ENCODE data around the gene SPON2.

DNA sequence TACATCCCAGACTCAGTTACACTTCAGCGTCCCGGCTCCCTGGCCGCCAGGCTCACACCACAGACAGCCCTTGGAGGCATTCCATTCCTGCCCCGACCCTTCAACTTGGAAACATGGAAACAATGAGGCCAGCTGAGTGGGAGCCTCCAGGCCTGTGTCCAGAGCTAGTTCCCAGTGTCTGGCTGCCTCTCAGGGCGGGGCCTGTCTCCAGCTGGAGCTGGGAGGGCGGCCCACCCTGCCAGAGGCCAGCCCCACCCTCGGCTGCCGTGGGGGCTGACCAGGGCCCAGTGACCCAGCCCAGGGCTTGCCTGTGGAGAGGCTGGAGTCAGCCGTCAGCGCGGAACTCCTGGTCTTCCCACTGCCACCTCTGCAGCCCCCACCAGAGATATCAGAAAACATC lies 37.4 kb upstream of the SPON2 start:
- TF ChIP-seq SUZ12 (IDR thresholded peaks at IDR 0.05; ENCODE audit: extremely low read depth, insufficient read depth, insufficient read length) = no peak
- TF ChIP-seq ZNF274 (IDR thresholded peaks at IDR 0.05; ENCODE audit: low read depth, low read length) = no peak
